ENCODE results near the gene PKD2L2.
"Not testable (repeated sequence)": the region's sequence is repeated elsewhere in the genome, so short reads cannot be mapped to it uniquely, and the experiment has no call there.

PKD2L2 gene

GRCh38 chr5:137935190-137935589 is 45.9 kb downstream of the PKD2L2 start:
- Histone ChIP-seq H3K9me3 (ENCODE audit: control insufficient read depth, low read depth, low read length) (no peaks in the 10 kb centered on the region), H3K27me3 (ENCODE audit: control insufficient read depth, insufficient read depth, low read length) (no peaks in the 10 kb centered on the region), H3K36me3 (ENCODE audit: control insufficient read depth, low read depth, low read length) (peaks cover 23% of the 10 kb centered on the region), H3K9ac (ENCODE audit: low read length) (no peak overlapping the region), H3K4me3 (ENCODE audit: low read length) (no peak overlapping the region), H3K4me1 (ENCODE audit: control insufficient read depth, low read depth, low read length) (no peaks in the 10 kb centered on the region), H3K27ac (ENCODE audit: low read length) (no peak overlapping the region)

GRCh38 chr5:137935694-137936093 is 46.4 kb downstream of the PKD2L2 start:
- Histone ChIP-seq H3K27me3 (ENCODE audit: control insufficient read depth, insufficient read depth, low read length) (no peaks in the 10 kb centered on the region), H3K4me1 (ENCODE audit: control insufficient read depth, low read depth, low read length) (no peaks in the 10 kb centered on the region), H3K36me3 (ENCODE audit: control insufficient read depth, low read depth, low read length) (peaks cover 28% of the 10 kb centered on the region), H3K27ac (ENCODE audit: low read length) (no peak overlapping the region), H3K9me3 (ENCODE audit: control insufficient read depth, low read depth, low read length) (no peaks in the 10 kb centered on the region), H3K9ac (ENCODE audit: low read length) (no peak overlapping the region), H3K4me3 (ENCODE audit: low read length) (no peak overlapping the region)

GRCh38 chr5:137937994-137938750 is 48.9 kb downstream of the PKD2L2 start:
- peaks cover 52% of the 10 kb centered on the region for H3K36me3 ChIP-seq (ENCODE audit: control insufficient read depth, low read depth, low read length)
- no peaks in the 10 kb centered on the region for H3K4me1 ChIP-seq (ENCODE audit: control insufficient read depth, low read depth, low read length)
- H3K27me3 ChIP-seq (ENCODE audit: control insufficient read depth, insufficient read depth, low read length), result no peaks in the 10 kb centered on the region
- H3K27ac ChIP-seq (ENCODE audit: low read length), result no peak overlapping the region
- H3K4me3 ChIP-seq (ENCODE audit: low read length), result no peak overlapping the region
- no peak overlapping the region for H3K9ac ChIP-seq (ENCODE audit: low read length)
- H3K9me3 ChIP-seq (ENCODE audit: control insufficient read depth, low read depth, low read length), result no peaks in the 10 kb centered on the region

- Histone ChIP-seq H3K4me1 (ENCODE audit: control insufficient read depth, low read depth, low read length) (no peaks in the 10 kb centered on the region), H3K9me3 (ENCODE audit: control insufficient read depth, low read depth, low read length) (no peaks in the 10 kb centered on the region), H3K9ac (ENCODE audit: low read length) (no peak overlapping the region), H3K4me3 (ENCODE audit: low read length) (no peak overlapping the region), H3K27ac (ENCODE audit: low read length) (no peak overlapping the region), H3K36me3 (ENCODE audit: control insufficient read depth, low read depth, low read length) (peaks cover 55% of the 10 kb centered on the region), H3K27me3 (ENCODE audit: control insufficient read depth, insufficient read depth, low read length) (no peaks in the 10 kb centered on the region)
Observed at GRCh38 chr5:137938751-137939143, 49.5 kb downstream of the PKD2L2 start.

GRCh38 chr5:137939331-137939730 is 50.1 kb downstream of the PKD2L2 start:
- Histone ChIP-seq H3K27me3 (ENCODE audit: control insufficient read depth, insufficient read depth, low read length) (no peaks in the 10 kb centered on the region), H3K36me3 (ENCODE audit: control insufficient read depth, low read depth, low read length) (peaks cover 61% of the 10 kb centered on the region), H3K9me3 (ENCODE audit: control insufficient read depth, low read depth, low read length) (no peaks in the 10 kb centered on the region), H3K4me1 (ENCODE audit: control insufficient read depth, low read depth, low read length) (no peaks in the 10 kb centered on the region), H3K4me3 (ENCODE audit: low read length) (no peak overlapping the region), H3K9ac (ENCODE audit: low read length) (no peak overlapping the region), H3K27ac (ENCODE audit: low read length) (no peak overlapping the region)

- peaks cover 95% of the 10 kb centered on the region for H3K36me3 ChIP-seq (ENCODE audit: control insufficient read depth, low read depth, low read length)
- H3K4me1 ChIP-seq (ENCODE audit: control insufficient read depth, low read depth, low read length); H3K4me3 ChIP-seq (ENCODE audit: low read length); H3K9ac ChIP-seq (ENCODE audit: low read length); H3K27me3 ChIP-seq (ENCODE audit: control insufficient read depth, insufficient read depth, low read length); H3K9me3 ChIP-seq (ENCODE audit: control insufficient read depth, low read depth, low read length); H3K27ac ChIP-seq (ENCODE audit: low read length): not testable (repeated sequence)
Observed at GRCh38 chr5:137944280-137944679, 55.0 kb downstream of the PKD2L2 start.

- Histone ChIP-seq H3K27ac (ENCODE audit: low read length) (no peak overlapping the region), H3K9me3 (ENCODE audit: control insufficient read depth, low read depth, low read length) (no peaks in the 10 kb centered on the region), H3K4me3 (ENCODE audit: low read length) (no peak overlapping the region), H3K27me3 (ENCODE audit: control insufficient read depth, insufficient read depth, low read length) (no peaks in the 10 kb centered on the region), H3K9ac (ENCODE audit: low read length) (no peak overlapping the region), H3K4me1 (ENCODE audit: control insufficient read depth, low read depth, low read length) (no peaks in the 10 kb centered on the region), H3K36me3 (ENCODE audit: control insufficient read depth, low read depth, low read length) (peaks cover 90% of the 10 kb centered on the region)
Observed at GRCh38 chr5:137945825-137946224, 56.6 kb downstream of the PKD2L2 start.

GRCh38 chr5:137954131-137954879 is 65.0 kb downstream of the PKD2L2 start:
- Histone ChIP-seq H3K36me3 (ENCODE audit: control insufficient read depth, low read depth, low read length) (peaks cover 48% of the 10 kb centered on the region), H3K4me3 (ENCODE audit: low read length) (no peak overlapping the region), H3K9me3 (ENCODE audit: control insufficient read depth, low read depth, low read length) (no peaks in the 10 kb centered on the region)

GRCh38 chr5:137957948-137958347 is 68.7 kb downstream of the PKD2L2 start:
- H3K9me3 ChIP-seq (ENCODE audit: control insufficient read depth, low read depth, low read length), result no peaks in the 10 kb centered on the region
- H3K36me3 ChIP-seq (ENCODE audit: control insufficient read depth, low read depth, low read length), result peaks cover 49% of the 10 kb centered on the region
- H3K9ac ChIP-seq (ENCODE audit: low read length), result no peak overlapping the region
- H3K4me1 ChIP-seq (ENCODE audit: control insufficient read depth, low read depth, low read length), result no peaks in the 10 kb centered on the region
- H3K27me3 ChIP-seq (ENCODE audit: control insufficient read depth, insufficient read depth, low read length), result no peaks in the 10 kb centered on the region
- no peak overlapping the region for H3K4me3 ChIP-seq (ENCODE audit: low read length)
- no peak overlapping the region for H3K27ac ChIP-seq (ENCODE audit: low read length)

More at GRCh38 chr5:137954131-137954879, 65.0 kb downstream of the PKD2L2 start:
- Histone ChIP-seq H3K27me3 (ENCODE audit: control insufficient read depth, insufficient read depth, low read length) (no peaks in the 10 kb centered on the region), H3K9ac (ENCODE audit: low read length) (no peak overlapping the region), H3K4me1 (ENCODE audit: control insufficient read depth, low read depth, low read length) (no peaks in the 10 kb centered on the region), H3K27ac (ENCODE audit: low read length) (no peak overlapping the region)

- Histone ChIP-seq H3K9ac (ENCODE audit: low read length) (no peak overlapping the region), H3K36me3 (ENCODE audit: control insufficient read depth, low read depth, low read length) (peaks cover 42% of the 10 kb centered on the region)
Observed at GRCh38 chr5:137959488-137959887, 70.2 kb downstream of the PKD2L2 start.

GRCh38 chr5:137960141-137960540 is 70.9 kb downstream of the PKD2L2 start:
- Histone ChIP-seq H3K36me3 (ENCODE audit: control insufficient read depth, low read depth, low read length) (peaks cover 42% of the 10 kb centered on the region), H3K9ac (ENCODE audit: low read length) (no peak overlapping the region), H3K9me3 (ENCODE audit: control insufficient read depth, low read depth, low read length) (no peaks in the 10 kb centered on the region), H3K4me1 (ENCODE audit: control insufficient read depth, low read depth, low read length) (no peaks in the 10 kb centered on the region), H3K4me3 (ENCODE audit: low read length) (no peak overlapping the region), H3K27me3 (ENCODE audit: control insufficient read depth, insufficient read depth, low read length) (no peaks in the 10 kb centered on the region), H3K27ac (ENCODE audit: low read length) (no peak overlapping the region)

More at GRCh38 chr5:137959488-137959887, 70.2 kb downstream of the PKD2L2 start:
- no peaks in the 10 kb centered on the region for H3K27me3 ChIP-seq (ENCODE audit: control insufficient read depth, insufficient read depth, low read length)
- H3K4me1 ChIP-seq (ENCODE audit: control insufficient read depth, low read depth, low read length), result no peaks in the 10 kb centered on the region
- H3K4me3 ChIP-seq (ENCODE audit: low read length), result no peak overlapping the region
- H3K9me3 ChIP-seq (ENCODE audit: control insufficient read depth, low read depth, low read length), result no peaks in the 10 kb centered on the region
- no peak overlapping the region for H3K27ac ChIP-seq (ENCODE audit: low read length)

- Histone ChIP-seq H3K27me3 (ENCODE audit: control insufficient read depth, insufficient read depth, low read length) (no peaks in the 10 kb centered on the region), H3K9me3 (ENCODE audit: control insufficient read depth, low read depth, low read length) (no peaks in the 10 kb centered on the region), H3K4me3 (ENCODE audit: low read length) (no peak overlapping the region), H3K36me3 (ENCODE audit: control insufficient read depth, low read depth, low read length) (peaks cover 42% of the 10 kb centered on the region), H3K27ac (ENCODE audit: low read length) (no peak overlapping the region), H3K4me1 (ENCODE audit: control insufficient read depth, low read depth, low read length) (no peaks in the 10 kb centered on the region), H3K9ac (ENCODE audit: low read length) (no peak overlapping the region)
Observed at GRCh38 chr5:137960819-137961218, 71.6 kb downstream of the PKD2L2 start.

Measured in iPS-18a (cell line).